LNCaP clone FGC (cell line): ENCODE results near the gene CBR1.

Experiments
- DNase-seq: peaks from one replicate; pipeline ENCODE4 v3.0.0-alpha.2; 2011; ENCODE audit warnings: low read depth
- H3K4me3 ChIP-seq: 2 replicates; pipeline ENCODE4 v1.5.1; 2011; ENCODE audit warnings: mild to moderate bottlenecking, low read depth, low read length, control low read depth
- CTCF ChIP-seq: IDR thresholded peaks from 2 replicates; pipeline ENCODE4 v1.5.1; 2012; ENCODE audit warnings: mild to moderate bottlenecking; ENCODE audit not compliant: control insufficient read depth, insufficient read depth; ENCODE audit errors: extremely low read depth

CBR1 gene

GRCh38 chr21:36115138-36115730 lies 45.4 kb downstream of the CBR1 start:
- TF ChIP-seq CTCF: no peak
- DNase-seq: no peak
- H3K4me3 ChIP-seq: no peak overlapping the region

GRCh38 chr21:36117286-36117741 lies 47.5 kb downstream of the CBR1 start:
- DNase-seq: peak; percentile 43
- H3K4me3 ChIP-seq: no peak overlapping the region
- no peak for TF ChIP-seq CTCF

- no peak overlapping the region for H3K4me3 ChIP-seq
- TF ChIP-seq CTCF: no peak
- DNase-seq: no peak
These were observed 50.6 kb downstream of the CBR1 start for GRCh38 chr21:36120304-36120888.
